GM12891 (cell line): ENCODE measurements around the gene OSMR.

Source experiments
- DNase-seq: peaks from one replicate; pipeline ENCODE4 v3.0.0; 2011; ENCODE audit warnings: low spot score; ENCODE audit not compliant: insufficient read length
- FAIRE-seq: peaks from 2 replicates; lab custom pipeline; 2011; peaks lifted over from hg19 to GRCh38; lab: Jason Lieb, UNC
- PAX5 ChIP-seq: IDR thresholded peaks from 2 replicates; pipeline ENCODE4 v1.6.1; 2011; ENCODE audit warnings: low read length, moderate library complexity, mild to moderate bottlenecking; ENCODE audit not compliant: insufficient read depth, severe bottlenecking
- POLR2A ChIP-seq: IDR thresholded peaks from 2 replicates; pipeline ENCODE4 v1.6.1; 2011; ENCODE audit warnings: low read depth, low read length, control low read depth
- POLR2AphosphoS5 ChIP-seq: IDR thresholded peaks from 2 replicates; pipeline ENCODE4 v1.6.1; 2011; ENCODE audit warnings: low read depth, low read length, control low read depth
- POU2F2 ChIP-seq: IDR thresholded peaks from 2 replicates; pipeline ENCODE4 v1.6.1; 2011; ENCODE audit warnings: low read depth, mild to moderate bottlenecking, control low read depth, low read length, moderate library complexity
- SPI1 ChIP-seq: IDR thresholded peaks from 2 replicates; pipeline ENCODE4 v1.6.1; 2011; ENCODE audit warnings: low read depth, low read length, control low read depth
- TAF1 ChIP-seq: IDR thresholded peaks from 2 replicates; pipeline ENCODE4 v1.6.1; 2011; ENCODE audit warnings: low read depth, low read length, control low read depth

Gene OSMR

DNA sequence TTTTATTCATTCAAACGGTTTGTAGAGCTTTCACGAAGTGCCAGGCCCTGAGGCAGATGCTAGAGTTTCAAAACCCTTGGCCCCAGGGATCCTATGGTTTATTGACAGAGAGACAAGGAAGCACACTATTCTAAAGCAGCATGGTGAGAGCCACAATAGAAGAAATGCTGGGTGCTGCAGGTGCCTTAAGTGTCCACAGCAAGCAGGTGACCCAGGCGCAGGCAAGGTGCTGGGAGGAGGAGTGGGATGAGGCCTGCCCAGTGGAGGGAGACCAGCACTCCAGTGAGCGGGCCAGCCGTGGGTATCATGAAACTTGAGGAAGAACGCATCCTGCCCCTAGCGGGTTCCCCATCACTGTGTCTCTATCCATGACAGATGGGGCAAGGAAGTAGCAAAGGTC lies 71.0 kb downstream of the OSMR start:
- FAIRE-seq (no peak), DNase-seq (no peak)
- no peak for TF ChIP-seq SPI1
- TF ChIP-seq TAF1 = no peak
- TF ChIP-seq POLR2AphosphoS5 = no peak
- TF ChIP-seq POLR2A = no peak
- TF ChIP-seq PAX5 = no peak
- no peak for TF ChIP-seq POU2F2

- FAIRE-seq (no peak), DNase-seq (no peak)
- TF ChIP-seq POLR2A (no peak), TAF1 (no peak), POLR2AphosphoS5 (no peak), POU2F2 (no peak), PAX5 (no peak), SPI1 (no peak)
Measured at GRCh38 chr5:38921174-38921573, 75.4 kb downstream of the OSMR start.

DNA sequence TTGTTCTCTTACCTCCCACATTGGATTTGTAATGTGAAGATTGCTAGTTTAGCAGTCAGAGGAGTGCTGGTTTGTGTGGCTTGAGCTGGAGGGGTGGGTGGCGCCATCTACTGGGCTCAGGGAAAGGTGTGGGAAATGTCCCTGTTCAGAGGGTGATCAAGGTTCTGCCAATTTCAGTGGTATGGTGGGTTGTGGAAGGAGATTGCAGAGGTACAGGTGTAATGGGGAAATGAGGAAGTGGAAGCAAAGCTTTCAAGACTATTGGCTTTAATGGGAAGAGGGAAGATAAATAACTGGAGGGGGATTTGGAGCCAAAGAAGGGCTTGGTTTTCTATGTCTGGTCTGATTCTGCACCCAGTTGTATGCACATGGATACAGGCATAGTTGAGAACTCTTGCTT lies 76.4 kb downstream of the OSMR start:
- DNase-seq = peak; percentile 43
- TF ChIP-seq POLR2A (no peak), POLR2AphosphoS5 (no peak), TAF1 (no peak), SPI1 (peak; percentile 26; the same call in 1 of the 2 replicates), PAX5 (no peak)
- no peak for FAIRE-seq

DNA sequence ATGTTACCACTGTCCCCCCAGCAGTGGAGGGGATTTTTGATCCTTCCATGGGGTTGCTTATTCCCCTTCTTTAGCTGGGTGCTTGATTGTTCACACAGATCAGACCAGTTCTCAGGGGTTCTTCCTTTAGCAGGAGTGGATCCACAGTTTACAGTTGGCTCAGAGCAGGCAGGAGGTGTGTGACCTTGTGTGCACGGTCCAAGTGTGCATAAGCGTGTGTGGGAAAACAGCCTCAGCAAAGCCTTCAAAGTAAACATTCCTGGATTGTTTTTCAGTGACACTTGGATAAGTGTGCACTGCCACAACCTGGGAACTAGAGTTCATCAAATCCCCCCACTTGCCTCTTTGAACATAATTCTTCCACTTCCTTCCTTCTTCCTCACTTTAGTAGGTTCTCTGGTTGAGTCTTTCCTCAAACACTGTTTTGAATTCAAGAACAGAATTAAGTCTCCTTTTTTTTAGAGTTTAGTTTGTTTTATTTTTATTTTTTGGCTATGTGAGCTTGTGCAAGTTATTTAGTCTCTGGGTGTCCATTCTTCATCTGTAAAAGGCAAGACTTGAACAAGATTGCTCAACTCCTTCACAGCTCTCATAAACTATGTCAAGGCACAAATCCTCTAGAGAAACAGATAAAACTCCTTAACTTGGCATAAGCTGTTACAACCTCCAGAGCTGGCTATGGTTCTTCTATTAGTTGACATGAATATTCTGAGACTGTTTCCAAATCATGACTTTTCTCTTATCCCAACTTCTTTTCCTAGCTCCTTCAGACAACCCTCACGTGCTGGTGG lies 78.0 kb downstream of the OSMR start:
- DNase-seq (no peak), FAIRE-seq (no peak)
- no peak for TF ChIP-seq POU2F2
- no peak for TF ChIP-seq POLR2AphosphoS5
- no peak for TF ChIP-seq TAF1
- TF ChIP-seq SPI1 = no peak
- no peak for TF ChIP-seq POLR2A
- no peak for TF ChIP-seq PAX5

- TF ChIP-seq TAF1 = no peak
- no peak for TF ChIP-seq PAX5
- no peak for TF ChIP-seq POU2F2
- no peak for DNase-seq
- FAIRE-seq = no peak
Measured at GRCh38 chr5:38925154-38925925, 79.5 kb downstream of the OSMR start.

DNA sequence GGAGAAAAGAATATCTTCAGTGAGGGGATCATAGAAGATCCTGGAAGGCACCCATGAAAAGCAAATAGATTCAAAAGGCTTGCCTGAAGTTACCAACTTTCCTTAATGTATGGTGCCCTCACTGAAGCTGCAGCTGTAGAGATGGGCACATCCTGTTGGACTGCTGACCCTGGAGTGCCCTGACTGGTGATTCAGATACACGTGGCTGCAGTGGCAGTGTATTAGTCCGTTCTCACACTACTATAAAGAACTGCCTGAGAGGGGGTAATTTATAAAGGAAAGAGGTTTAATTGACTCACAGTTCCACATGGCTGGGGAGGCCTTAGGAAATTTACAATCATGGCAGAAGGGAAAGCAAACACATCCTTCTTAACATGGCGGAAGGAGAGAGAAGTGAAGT lies 80.3 kb downstream of the OSMR start:
- FAIRE-seq (no peak), DNase-seq (no peak)
- no peak for TF ChIP-seq TAF1
- TF ChIP-seq POU2F2 = no peak
- TF ChIP-seq PAX5 = no peak
- TF ChIP-seq POLR2A = no peak
- no peak for TF ChIP-seq SPI1
- TF ChIP-seq POLR2AphosphoS5 = no peak

DNA sequence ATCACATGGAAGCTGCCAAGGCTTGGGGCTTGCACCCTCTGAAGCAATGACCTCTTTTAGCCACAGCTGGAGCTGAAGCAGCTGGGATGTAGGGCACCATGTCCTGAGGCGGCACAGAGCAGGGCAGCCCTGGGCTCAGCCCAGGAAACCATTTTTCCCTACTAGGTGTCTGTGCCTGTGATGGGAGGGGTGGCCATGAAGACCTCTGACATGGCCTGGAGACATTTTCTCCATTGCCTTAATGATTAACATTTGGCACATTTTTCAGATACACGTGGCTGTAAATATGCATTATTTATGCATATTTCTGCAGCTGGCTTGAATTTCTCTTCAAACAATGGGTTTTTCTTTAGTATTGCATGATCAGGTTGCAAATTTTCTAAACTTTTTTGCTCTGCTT lies 81.7 kb downstream of the OSMR start:
- FAIRE-seq = no peak
- DNase-seq = no peak

DNA sequence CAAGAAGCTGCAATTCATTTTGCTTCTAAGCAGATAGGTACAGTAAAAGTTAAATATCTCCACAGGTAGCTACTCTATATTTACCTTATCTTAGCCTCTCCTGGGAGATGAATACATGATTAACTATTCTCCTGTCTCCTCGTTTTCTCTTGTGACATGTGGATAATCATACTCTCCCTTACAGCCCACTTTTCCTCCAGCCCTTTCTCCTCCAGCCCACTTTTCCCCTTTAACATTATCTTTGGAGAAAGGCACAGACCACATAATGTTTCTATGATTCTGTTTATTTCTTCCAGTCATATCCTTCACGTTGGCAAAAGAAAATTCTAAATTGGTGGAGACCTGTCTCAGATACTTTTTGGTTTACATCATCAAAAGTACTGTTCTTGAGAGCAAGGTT lies 84.0 kb downstream of the OSMR start:
- DNase-seq (no peak), FAIRE-seq (no peak)
- TF ChIP-seq POU2F2 (no peak), SPI1 (no peak), POLR2AphosphoS5 (no peak), TAF1 (no peak), PAX5 (no peak), POLR2A (no peak)

More for the DNA sequence above, 81.7 kb downstream of the OSMR start:
- TF ChIP-seq POU2F2 (no peak), TAF1 (no peak), SPI1 (no peak), POLR2AphosphoS5 (no peak), POLR2A (no peak), PAX5 (no peak)

DNA sequence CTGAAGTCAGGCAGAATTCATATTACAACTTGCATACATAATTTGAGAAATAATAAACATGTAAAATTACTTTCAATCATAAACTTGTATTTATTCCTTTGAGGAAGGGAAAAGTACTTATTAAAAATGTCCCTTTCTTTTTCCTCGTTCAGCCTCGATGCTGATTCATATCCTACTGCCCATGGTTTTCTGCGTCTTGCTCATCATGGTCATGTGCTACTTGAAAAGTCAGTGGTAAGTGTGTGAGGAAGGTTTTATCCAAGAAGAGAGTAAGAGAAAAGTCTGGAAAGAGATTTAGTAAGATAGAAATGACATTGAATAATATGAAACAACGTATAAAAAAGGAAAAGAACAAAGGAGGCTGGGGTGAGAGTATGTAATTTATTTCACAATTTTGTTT lies 85.9 kb downstream of the OSMR start:
- FAIRE-seq (no peak), DNase-seq (no peak)
- TF ChIP-seq SPI1 (no peak), PAX5 (no peak)

DNA sequence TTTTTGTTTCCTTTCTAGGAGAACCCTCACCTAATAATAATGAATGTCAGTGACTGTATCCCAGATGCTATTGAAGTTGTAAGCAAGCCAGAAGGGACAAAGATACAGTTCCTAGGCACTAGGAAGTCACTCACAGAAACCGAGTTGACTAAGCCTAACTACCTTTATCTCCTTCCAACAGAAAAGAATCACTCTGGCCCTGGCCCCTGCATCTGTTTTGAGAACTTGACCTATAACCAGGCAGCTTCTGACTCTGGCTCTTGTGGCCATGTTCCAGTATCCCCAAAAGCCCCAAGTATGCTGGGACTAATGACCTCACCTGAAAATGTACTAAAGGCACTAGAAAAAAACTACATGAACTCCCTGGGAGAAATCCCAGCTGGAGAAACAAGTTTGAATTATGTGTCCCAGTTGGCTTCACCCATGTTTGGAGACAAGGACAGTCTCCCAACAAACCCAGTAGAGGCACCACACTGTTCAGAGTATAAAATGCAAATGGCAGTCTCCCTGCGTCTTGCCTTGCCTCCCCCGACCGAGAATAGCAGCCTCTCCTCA lies 87.1 kb downstream of the OSMR start:
- TF ChIP-seq SPI1 (no peak), TAF1 (no peak), PAX5 (no peak), POU2F2 (no peak), POLR2A (no peak), POLR2AphosphoS5 (no peak)
- DNase-seq (no peak), FAIRE-seq (no peak)

DNA sequence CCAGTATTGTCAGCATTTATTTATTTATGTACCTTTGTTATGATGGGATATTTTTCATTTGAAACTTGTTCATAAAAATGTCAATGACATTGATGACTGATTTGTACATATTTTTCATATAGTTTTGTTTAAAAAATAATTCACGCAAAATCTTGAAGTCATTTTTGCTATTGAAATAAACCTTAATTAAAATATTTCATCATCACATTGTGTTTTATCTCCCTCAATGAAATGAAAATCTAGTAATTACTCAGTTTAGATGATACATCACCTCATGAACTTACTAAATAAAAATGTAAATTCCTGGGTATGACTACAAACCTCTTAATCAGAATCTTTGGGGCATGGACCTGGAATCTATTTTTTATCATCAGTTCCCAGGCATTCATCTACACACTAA lies 89.6 kb downstream of the OSMR start:
- DNase-seq (no peak), FAIRE-seq (no peak)
- TF ChIP-seq POLR2AphosphoS5 (no peak), POU2F2 (no peak), SPI1 (no peak), PAX5 (no peak), POLR2A (no peak), TAF1 (no peak)
